Testis (tissue), 2 donors: Measurements from ENCODE around the gene POGLUT2.

Source experiments
- CTCF ChIP-seq, 3 experiments: fragments of 450-650 bp in 2 of 3; fragments of 200-600 bp in 1 of 3; sonication (generic) in 1 of 3; IDR thresholded peaks; one replicate each; pipeline ENCODE4 v1.5.1; 2016 to 2019; ENCODE audit warnings: antibody characterized with exemption in 3 of 3, mild to moderate bottlenecking in 2 of 3, moderate library complexity in 1 of 3
- POLR2A ChIP-seq: fragments of 450-650 bp; IDR thresholded peaks from one replicate; pipeline ENCODE4 v1.6.1; 2017; ENCODE audit warnings: antibody characterized with exemption, mild to moderate bottlenecking, moderate library complexity

DNA sequence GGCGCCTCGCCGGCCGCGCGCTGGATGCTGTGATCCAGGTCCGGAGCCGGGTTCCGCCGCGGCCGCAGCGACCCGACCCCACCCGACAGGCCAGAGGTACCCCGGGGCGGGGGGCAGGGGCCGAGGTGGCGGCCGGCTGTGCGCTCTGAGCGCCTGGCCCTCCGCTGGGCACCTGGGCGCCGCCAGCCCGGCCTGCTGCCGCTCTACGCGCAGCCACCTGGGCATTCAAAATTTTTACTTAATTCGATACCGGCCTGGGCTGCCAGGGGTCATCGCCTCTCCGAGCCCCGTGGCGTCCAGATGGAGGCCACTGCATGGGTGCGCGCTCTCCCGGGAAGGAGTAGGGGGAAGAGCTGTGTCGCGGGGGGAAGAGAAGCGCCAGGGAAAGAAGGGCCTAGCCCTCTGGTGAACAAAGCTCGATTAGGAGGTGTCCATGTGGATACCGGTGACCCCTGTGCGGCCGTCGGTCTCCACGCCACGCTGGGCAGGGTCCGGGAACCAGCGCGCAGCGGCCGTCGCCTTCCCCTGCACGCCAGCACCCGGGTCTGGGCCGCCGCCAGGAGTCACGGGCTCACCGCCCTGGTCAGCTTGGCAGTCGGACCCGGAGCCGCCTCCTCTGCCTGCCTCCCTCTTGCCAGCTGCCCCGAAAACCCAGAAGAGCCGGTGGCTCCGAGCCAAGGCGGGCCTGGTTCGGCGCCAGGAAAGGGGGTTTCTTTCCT, 809 bp upstream of the POGLUT2 start:
- TF ChIP-seq CTCF (IDR thresholded peaks at IDR 0.05) (no peak), POLR2A (no peak)
